ENCODE measurements around the gene ATP2A3.

ATP2A3 gene

GRCh38 chr17:3890878-3891219, 73.4 kb downstream of the ATP2A3 start:
- in situ Hi-C loops (cut with MboI; ENCODE audit: low sequenced_read_pairs, unreplicated experiment), result no loop called here
- DNase-seq (ENCODE audit: low spot score), result no peak
- no peak for TF ChIP-seq CTCF (IDR thresholded peaks at IDR 0.05; ENCODE audit: borderline replicate concordance, control extremely low read depth, extremely low read depth, insufficient read depth, missing control alignments)

GRCh38 chr17:3890082-3890877, 74.0 kb downstream of the ATP2A3 start:
- in situ Hi-C loops (cut with MboI; ENCODE audit: low sequenced_read_pairs, unreplicated experiment), result no loop called here
- DNase-seq (ENCODE audit: low spot score), result no peak
- TF ChIP-seq CTCF (IDR thresholded peaks at IDR 0.05; ENCODE audit: borderline replicate concordance, control extremely low read depth, extremely low read depth, insufficient read depth, missing control alignments), result no peak

- no peak for DNase-seq (ENCODE audit: low spot score)
- in situ Hi-C loops (cut with MboI; ENCODE audit: low sequenced_read_pairs, unreplicated experiment), result no loop called here
- TF ChIP-seq CTCF (IDR thresholded peaks at IDR 0.05; ENCODE audit: borderline replicate concordance, control extremely low read depth, extremely low read depth, insufficient read depth, missing control alignments), result no peak
Measured at GRCh38 chr17:3889325-3890012, 74.8 kb downstream of the ATP2A3 start.

GRCh38 chr17:3888343-3889171, 75.7 kb downstream of the ATP2A3 start:
- DNase-seq (ENCODE audit: low spot score), result no peak
- in situ Hi-C loops (cut with MboI; ENCODE audit: low sequenced_read_pairs, unreplicated experiment), result no loop called here
- no peak for TF ChIP-seq CTCF (IDR thresholded peaks at IDR 0.05; ENCODE audit: borderline replicate concordance, control extremely low read depth, extremely low read depth, insufficient read depth, missing control alignments)

- in situ Hi-C loops (cut with MboI; ENCODE audit: low sequenced_read_pairs, unreplicated experiment), result no loop called here
- no peak for DNase-seq (ENCODE audit: low spot score)
- no peak for TF ChIP-seq CTCF (IDR thresholded peaks at IDR 0.05; ENCODE audit: borderline replicate concordance, control extremely low read depth, extremely low read depth, insufficient read depth, missing control alignments)
Measured at GRCh38 chr17:3887804-3888203, 76.4 kb downstream of the ATP2A3 start.

GRCh38 chr17:3887394-3887793, 76.8 kb downstream of the ATP2A3 start:
- no peak for DNase-seq (ENCODE audit: low spot score)
- in situ Hi-C loops (cut with MboI; ENCODE audit: low sequenced_read_pairs, unreplicated experiment), result no loop called here
- no peak for TF ChIP-seq CTCF (IDR thresholded peaks at IDR 0.05; ENCODE audit: borderline replicate concordance, control extremely low read depth, extremely low read depth, insufficient read depth, missing control alignments)

Measured in GM13976 (cell line).